NCI-H446 treated with DMSO at 0.1 percent for 48 hours (cell line): ENCODE measurements around the gene NEU2.

ENCODE experiments used
- DNase-seq: peaks from one replicate; lab custom pipeline; 2025; lab: John Stamatoyannopoulos, UW

NEU2 gene

DNA sequence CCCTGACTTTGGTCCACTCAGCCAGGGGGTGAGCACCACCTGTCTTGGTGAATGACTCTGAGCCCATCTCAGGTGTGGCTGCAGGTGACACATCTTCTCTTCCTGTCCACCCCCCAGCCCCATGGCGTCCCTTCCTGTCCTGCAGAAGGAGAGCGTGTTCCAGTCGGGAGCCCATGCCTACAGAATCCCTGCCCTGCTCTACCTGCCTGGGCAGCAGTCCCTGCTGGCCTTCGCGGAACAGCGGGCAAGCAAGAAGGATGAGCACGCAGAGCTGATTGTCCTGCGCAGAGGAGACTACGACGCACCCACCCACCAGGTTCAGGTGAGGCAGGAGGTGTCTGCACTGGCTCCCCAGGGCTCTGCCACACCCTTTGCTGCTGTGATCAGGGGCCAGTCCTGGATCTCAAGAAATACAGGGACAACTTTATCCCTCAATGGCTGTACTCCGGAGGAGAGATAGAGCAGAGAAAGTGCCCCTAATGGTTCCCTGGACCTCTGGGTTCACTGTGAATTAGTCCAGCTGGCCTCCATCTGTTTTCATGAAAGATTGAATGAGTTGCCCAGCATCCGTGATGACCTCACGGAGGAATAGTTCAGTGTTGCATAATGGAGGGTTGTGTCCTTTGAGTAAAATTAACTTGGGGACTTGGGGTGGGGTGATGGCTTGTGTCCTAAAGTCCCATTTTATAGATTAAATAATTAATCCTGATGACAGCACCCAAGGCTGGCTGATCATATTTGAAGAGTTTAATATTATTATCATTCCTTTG, at the start of gene NEU2:
NEU2 (plus strand) TSS at position 122 of the 770 bp plus-strand sequence; CDS start at position 122, 0 bp downstream.
- no peak for DNase-seq

- DNase-seq, result no peak
These were observed 49.4 kb upstream of the NEU2 start for GRCh38 chr2:232982926-232983668.

DNA sequence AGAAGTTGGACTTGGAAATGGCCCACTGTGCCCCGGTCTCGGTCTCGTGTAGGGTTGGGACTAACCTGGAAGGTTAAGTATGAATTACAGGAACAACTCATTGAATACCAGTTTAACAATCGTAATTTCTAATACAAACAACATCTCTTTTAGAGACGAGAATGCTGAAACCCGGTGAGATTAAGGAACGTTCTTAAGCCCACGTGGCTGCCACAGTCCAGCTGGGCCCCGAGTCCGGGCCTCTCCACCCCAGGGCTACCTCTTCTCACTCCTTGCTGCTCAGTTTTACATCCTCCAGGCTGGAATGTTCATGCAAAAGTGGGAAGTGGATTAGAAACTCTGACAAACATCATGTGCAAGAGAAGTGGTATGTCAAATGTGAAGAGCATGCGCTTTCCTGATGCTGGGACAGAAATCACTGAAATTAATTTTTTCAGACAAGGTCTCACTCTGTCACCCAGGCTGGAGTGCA, 48.8 kb upstream of the NEU2 start:
- no peak for DNase-seq

DNA sequence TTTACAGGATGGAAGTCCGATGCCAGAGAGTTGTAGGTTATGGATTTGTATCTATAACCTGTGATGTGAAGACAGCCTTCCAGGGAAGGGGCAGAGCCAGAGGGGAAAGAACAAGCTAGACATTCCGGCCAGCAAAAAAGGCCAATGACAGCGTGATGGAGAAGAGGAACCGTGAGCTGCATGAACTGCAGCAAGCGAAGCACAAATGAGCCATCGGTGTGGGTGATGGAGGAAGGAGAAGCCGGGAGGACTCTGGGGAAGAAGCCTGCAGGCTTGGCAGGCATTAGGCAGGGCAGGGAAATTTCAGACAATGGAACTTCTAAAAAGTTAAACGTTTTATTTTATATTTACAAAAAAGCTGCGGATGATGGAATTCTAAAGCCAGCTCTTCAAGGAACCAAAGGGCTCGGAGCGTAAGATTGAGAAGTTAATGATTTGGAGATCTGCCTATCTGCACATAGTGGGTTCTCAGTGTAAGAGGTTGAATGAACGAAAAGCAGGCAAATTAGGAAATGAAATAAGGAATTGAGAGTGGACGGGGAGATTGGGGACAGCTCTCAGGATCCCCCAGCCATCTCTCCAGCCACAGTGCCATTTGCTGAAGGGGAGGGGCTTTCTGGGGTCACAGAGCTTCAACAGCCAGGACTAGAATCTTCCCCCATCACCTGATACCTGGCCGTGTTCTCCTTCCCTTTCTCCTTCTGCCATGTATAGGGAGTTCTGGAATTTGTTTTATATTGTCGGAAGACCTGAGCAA, 47.8 kb upstream of the NEU2 start:
- DNase-seq, result no peak

DNA sequence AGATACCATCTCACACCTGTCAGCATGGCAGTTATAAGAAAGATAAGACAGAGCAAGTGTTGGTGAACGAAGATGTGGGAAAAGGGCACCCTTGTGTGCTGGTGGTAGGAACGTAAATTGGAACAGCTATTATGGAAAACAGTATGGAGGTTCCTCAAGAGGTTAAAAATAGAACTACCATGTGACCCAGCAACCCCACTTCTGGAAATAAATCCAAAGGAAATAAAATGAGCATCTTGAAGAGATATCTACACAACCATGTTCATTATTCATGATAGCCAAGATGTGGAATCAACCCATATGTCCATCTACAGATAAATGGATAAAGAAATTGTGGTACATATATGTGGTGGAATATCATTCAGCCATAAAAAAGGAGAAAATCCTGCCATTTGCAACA, 46.3 kb upstream of the NEU2 start:
- DNase-seq, result no peak

DNA sequence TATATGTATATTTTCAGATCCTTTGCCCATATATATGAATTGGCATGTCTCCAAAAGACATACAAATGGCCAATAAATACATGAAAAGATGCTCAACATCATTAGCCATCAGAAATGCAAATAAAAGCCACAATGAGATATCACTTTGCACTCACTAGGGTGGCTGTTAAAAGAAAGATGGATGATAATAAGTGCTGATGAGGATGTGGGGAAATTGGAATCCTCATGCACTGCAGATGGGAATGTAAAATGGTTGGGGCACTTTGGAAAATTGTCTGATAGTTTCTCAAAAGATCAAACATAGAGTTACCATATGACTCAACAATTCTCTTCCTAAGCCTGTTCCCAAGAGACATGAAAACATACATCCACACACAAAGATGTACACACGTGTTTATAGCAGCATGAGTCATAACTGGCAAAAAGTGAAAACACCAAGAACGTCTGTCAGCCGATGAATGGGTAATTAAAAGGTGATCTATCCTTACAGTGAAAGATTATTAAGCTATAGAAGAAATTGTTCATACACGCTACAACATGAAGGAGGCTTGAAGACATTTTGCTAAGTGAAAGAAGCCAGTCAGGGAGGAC, 39.1 kb upstream of the NEU2 start:
- DNase-seq, result no peak

GRCh38 chr2:232994446-232994845, 38.0 kb upstream of the NEU2 start:
- no peak for DNase-seq

- no peak for DNase-seq
These were observed 34.5 kb upstream of the NEU2 start for GRCh38 chr2:232997749-232998665.

DNA sequence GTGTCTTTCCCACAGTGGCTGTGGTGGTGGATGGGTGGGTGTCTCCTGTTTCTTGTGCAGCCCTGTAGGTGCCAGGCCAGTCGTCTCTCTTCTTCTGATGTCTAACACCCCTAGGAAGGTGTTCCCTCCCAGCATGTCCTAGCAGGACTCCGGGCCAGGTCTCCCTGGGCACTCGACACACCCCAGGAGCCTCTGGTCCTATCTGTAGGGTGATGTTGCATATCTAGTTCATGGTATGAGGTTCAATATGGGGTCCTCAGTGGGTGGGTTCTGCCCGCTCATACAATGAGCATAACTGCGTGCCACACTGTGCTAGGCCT, 33.8 kb upstream of the NEU2 start:
- DNase-seq, result no peak

DNA sequence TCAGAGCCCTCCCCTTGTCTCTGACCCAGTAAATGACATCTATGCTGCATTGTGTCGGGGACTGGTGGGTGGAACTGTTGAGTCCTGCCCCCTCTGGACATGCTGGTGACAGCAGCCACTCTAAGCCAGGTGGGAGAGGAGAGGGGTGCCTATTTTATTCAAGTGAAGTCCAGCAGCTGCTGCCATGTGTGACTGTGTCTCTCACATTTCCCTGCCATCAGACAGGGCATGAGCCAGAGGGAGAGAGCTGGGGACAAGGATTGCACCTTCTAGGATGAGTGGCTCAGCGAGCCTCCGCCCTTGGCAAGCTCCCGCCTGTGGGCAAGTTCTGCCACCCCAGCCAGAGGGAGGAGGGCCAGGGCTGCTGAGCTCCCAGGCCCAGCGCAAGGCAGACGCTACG, 33.1 kb upstream of the NEU2 start:
- no peak for DNase-seq

GRCh38 chr2:233000886-233001750, 31.4 kb upstream of the NEU2 start:
- no peak for DNase-seq

GRCh38 chr2:233002829-233003657, 29.4 kb upstream of the NEU2 start:
- DNase-seq, result no peak

- DNase-seq, result no peak
These were observed 28.6 kb upstream of the NEU2 start for GRCh38 chr2:233003658-233004555.

GRCh38 chr2:233005096-233005495, 27.4 kb upstream of the NEU2 start:
- DNase-seq, result no peak

GRCh38 chr2:233006648-233007047, 25.8 kb upstream of the NEU2 start:
- DNase-seq, result no peak

DNA sequence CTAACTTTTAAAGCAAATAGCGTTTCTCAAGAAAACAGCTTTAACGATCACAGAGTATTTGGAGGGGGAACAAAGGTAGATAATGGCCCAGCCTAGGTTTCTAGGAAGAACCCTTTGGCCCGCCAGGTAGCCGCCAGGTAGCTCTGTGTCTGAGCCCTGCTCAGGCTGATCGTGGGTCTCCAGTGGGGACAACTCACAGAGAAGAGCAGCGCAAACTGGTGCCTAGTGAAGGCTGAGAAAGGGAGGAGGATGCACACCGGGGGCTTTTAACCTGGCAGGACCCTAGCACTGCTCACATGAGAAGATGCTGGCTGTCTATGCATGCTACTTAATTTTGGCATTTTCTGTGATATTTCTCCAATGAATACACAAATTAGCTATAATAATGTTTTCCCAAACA, 25.2 kb upstream of the NEU2 start:
- DNase-seq, result no peak

- DNase-seq, result no peak
These were observed 24.7 kb upstream of the NEU2 start for GRCh38 chr2:233007739-233008138.

GRCh38 chr2:233009661-233010060, 22.8 kb upstream of the NEU2 start:
- DNase-seq, result no peak
